Measurements from ENCODE around the gene NUP210. TPM values are rescaled to one million over a fixed set of nuclear protein-coding genes. Genes with fewer than 3 reads are reported as not detected.

NUP210 gene
- total RNA-seq, 3 donors from 2014 or later: 6.7 to 14.8 (median 8.1) TPM

GRCh38 chr3:13371100-13372075 lies 48.7 kb downstream of the NUP210 start:
- intact Hi-C loops (cut with DNase I, micrococcal nuclease): no loop called here
- H3K9me3 ChIP-seq: no peaks in the 10 kb centered on the region
- ATAC-seq (peak; percentile 14), DNase-seq (peak in 1 of 3 donors; percentile 15)
- no peaks in the 10 kb centered on the region for H3K4me1 ChIP-seq (ENCODE audit: low read depth)
- no peak overlapping the region for H3K4me3 ChIP-seq
- TF ChIP-seq CTCF (IDR thresholded peaks at IDR 0.05): no peak
- H3K36me3 ChIP-seq (ENCODE audit: low read depth): no peaks in the 10 kb centered on the region

GRCh38 chr3:13370609-13371008 lies 49.5 kb downstream of the NUP210 start:
- no peaks in the 10 kb centered on the region for H3K36me3 ChIP-seq (ENCODE audit: low read depth)
- intact Hi-C loops (cut with DNase I, micrococcal nuclease): no loop called here
- no peak overlapping the region for H3K4me3 ChIP-seq
- no peak for TF ChIP-seq CTCF (IDR thresholded peaks at IDR 0.05)
- DNase-seq: no peak
- H3K9me3 ChIP-seq: no peaks in the 10 kb centered on the region
- ATAC-seq: no peak
- H3K4me1 ChIP-seq (ENCODE audit: low read depth): no peaks in the 10 kb centered on the region

DNA sequence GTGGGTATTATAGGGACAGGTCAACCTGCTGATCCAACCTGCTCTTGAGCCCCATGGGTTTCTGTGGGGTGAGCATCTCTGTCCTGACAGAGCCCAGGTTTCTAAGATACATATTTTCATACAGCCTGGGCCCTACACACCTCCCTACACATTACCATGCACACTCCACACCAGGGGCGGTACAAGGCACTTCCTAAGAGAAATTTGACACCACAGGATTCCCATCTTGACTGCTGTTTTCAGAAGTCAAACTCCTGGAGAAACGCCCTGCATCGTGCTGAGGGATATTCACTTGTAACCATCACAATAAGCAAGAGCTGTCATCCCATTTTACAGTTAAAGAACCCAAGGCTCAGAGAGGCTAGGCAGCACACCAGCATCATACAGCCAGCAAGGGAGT lies 50.1 kb downstream of the NUP210 start:
- no peak overlapping the region for H3K4me3 ChIP-seq
- TF ChIP-seq CTCF (IDR thresholded peaks at IDR 0.05): no peak
- intact Hi-C loops (cut with DNase I, micrococcal nuclease): no loop called here
- no peaks in the 10 kb centered on the region for H3K4me1 ChIP-seq (ENCODE audit: low read depth)
- no peaks in the 10 kb centered on the region for H3K36me3 ChIP-seq (ENCODE audit: low read depth)
- no peaks in the 10 kb centered on the region for H3K9me3 ChIP-seq
- no peak for ATAC-seq
- DNase-seq: no peak

DNA sequence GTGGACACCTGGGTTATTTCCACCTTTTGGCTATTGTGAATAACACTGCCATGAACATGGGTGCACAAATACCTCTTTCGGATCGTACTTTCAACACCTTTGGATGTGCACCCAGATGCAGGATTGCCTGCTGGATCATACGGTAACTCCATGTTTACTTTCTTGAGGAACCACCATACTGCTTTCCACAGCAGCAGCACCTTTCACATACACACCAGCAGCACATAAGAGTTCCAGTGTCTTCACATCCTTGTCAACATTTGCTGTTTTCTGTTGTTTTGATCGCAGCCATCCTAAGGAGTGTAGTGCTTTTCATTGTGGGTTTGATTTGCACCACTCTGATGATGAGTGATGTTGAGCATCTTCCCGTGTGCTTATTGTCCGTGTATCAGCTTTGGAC lies 51.3 kb downstream of the NUP210 start:
- no peak for ATAC-seq
- no peaks in the 10 kb centered on the region for H3K36me3 ChIP-seq (ENCODE audit: low read depth)
- no peak for DNase-seq
- TF ChIP-seq CTCF (IDR thresholded peaks at IDR 0.05): no peak
- H3K4me1 ChIP-seq (ENCODE audit: low read depth): no peaks in the 10 kb centered on the region
- H3K4me3 ChIP-seq: no peak overlapping the region
- intact Hi-C loops (cut with DNase I, micrococcal nuclease): no loop called here
- H3K9me3 ChIP-seq: no peaks in the 10 kb centered on the region

- DNase-seq (no peak), ATAC-seq (no peak)
- intact Hi-C loops (cut with DNase I, micrococcal nuclease): no loop called here
- no peak for TF ChIP-seq CTCF (IDR thresholded peaks at IDR 0.05)
- H3K4me1 ChIP-seq (ENCODE audit: low read depth): no peaks in the 10 kb centered on the region
- no peaks in the 10 kb centered on the region for H3K36me3 ChIP-seq (ENCODE audit: low read depth)
- no peaks in the 10 kb centered on the region for H3K9me3 ChIP-seq
- H3K4me3 ChIP-seq: no peak overlapping the region
Observed at GRCh38 chr3:13367728-13368127, 52.4 kb downstream of the NUP210 start.
